HG03354 (cell line): ENCODE measurements around the gene SLC35E1.
"Not testable (repeated sequence)": the region's sequence is repeated elsewhere in the genome, so short reads cannot be mapped to it uniquely, and the experiment has no call there.

ENCODE experiments used
- ATAC-seq: cut with Tn5 transposase; IDR thresholded peaks from one replicate; pipeline ENCODE4 v1.9.1; 2021; ENCODE audit warnings: mild to moderate bottlenecking; ENCODE audit not compliant: unreplicated experiment, poor library complexity, severe bottlenecking

Gene SLC35E1

DNA sequence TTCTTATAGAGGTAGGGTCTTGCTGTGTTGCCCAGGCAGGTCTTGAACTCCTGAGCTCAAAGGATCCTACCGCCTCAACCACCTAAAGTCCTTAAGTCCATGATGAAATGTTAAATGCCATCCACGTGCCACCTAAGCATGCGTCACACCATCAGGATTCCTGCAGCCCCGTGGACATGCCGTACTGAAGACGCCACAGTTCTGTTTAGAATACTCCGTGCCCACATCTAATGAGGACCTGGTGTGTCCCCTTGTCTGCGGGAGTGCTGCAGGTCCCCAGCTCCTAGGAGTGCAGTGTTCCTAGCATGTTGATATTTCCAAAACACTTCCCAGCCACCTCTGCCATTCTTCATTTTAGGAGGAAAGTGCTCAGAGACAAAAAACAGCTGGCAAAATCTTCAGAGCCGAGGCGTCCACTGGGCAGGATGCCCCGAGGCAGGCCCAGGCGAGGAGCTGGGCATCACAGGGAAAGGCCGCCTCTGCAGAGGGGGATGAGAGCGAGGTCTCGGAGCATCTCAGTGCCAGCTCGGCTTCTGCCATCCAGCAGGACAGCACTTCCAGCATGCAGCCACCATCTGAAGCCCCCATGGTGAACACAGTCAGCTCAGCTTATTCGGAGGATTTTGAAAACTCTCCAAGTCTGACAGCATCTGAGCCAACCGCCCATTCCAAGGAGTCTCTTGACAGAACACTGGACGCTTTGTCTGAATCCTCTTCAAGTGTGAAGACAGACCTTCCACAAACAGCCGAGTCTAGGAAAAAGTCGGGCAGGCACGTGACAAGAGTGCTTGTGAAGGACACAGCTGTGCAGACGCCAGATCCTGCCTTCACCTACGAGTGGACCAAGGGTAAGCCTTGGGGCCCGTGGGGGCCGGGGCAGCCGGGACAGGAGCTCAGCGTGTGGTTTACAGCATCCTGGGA is 62.8 kb downstream of the SLC35E1 start:
- ATAC-seq = no peak

- ATAC-seq = no peak
Measured at GRCh38 chr19:16508546-16508945, 63.7 kb downstream of the SLC35E1 start.

DNA sequence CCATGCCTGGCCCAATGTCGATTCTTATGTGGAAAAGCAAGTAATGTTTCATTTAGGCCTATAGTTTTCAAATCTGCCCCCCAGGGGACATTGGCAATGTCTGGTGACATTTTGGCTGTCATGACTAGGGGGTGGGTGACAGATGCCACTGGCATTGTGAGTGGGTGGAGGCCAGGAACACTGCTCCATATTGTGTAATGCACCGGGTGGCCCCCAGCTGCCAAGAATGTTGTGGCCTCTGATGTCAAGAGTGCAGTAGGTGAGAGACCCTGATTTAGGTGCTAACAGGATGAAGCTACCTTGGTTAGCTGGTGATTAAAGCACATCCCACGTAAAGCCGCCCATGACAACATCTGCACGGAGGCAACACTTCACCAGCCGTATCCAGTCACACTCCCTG is 65.3 kb downstream of the SLC35E1 start:
- ATAC-seq = no peak

GRCh38 chr19:16506161-16506560 is 66.1 kb downstream of the SLC35E1 start:
- not testable (repeated sequence) for ATAC-seq

- ATAC-seq = no peak
Measured at GRCh38 chr19:16504271-16504670, 67.9 kb downstream of the SLC35E1 start.
